Mucosa of descending colon (tissue), 3 donors: ENCODE data around the gene C2orf81. TPM values are rescaled to one million over a fixed set of nuclear protein-coding genes. Genes with fewer than 3 reads are reported as not detected.
A peak's percentile ranks its signal among the peaks of the same experiment; 100 is the strongest.

ENCODE experiments used
- ATAC-seq: fragments of 200-7000 bp; cut with Tn5 transposase; one replicate; pipeline ENCODE4 v1.9.1; 2020; ENCODE audit warnings: mild to moderate bottlenecking, moderate library complexity
- DNase-seq, 3 donors: peaks; one replicate each; pipeline ENCODE4 v3.0.0-alpha.2; 2020
- H3K36me3 ChIP-seq: fragments of 200-600 bp; one replicate; pipeline ENCODE4 v1.8.0; 2021; ENCODE audit warnings: low read depth, mild to moderate bottlenecking
- H3K4me1 ChIP-seq: fragments of 200-600 bp; one replicate; pipeline ENCODE4 v1.8.0; 2021; ENCODE audit warnings: low read depth, mild to moderate bottlenecking
- H3K4me3 ChIP-seq: fragments of 200-600 bp; one replicate; pipeline ENCODE4 v1.8.0; 2021; ENCODE audit warnings: mild to moderate bottlenecking
- H3K9me3 ChIP-seq: fragments of 200-600 bp; one replicate; pipeline ENCODE4 v1.8.0; 2021; ENCODE audit warnings: mild to moderate bottlenecking
- intact Hi-C, 2 donors: fragments of 100-400 bp; cut with DNase I in 1 of 2; cut with micrococcal nuclease in 1 of 2; formaldehyde crosslinking; loops; one replicate each; pipeline versions ENCODE4 v1.11.0 to v1.11.1; 2022; cut with DNase I, micrococcal nuclease
- total RNA-seq, 3 donors: library from RNA; stranded (reverse); fragmentation: NEBNext Ultra II Directional in 2 of 3; extraction: Animal tissue kit (Norgen Biotek cat#: 25700) in 2 of 3; gene quantifications; one replicate each; pipeline versions ENCODE4 v1.2.1 to v1.2.4, GENCODE V29; 2021 to 2023
- TF ChIP-seq, protein P1 (sequence below): fragments of 200-600 bp; IDR thresholded peaks from one replicate; pipeline ENCODE4 v1.8.0; 2022; ENCODE audit warnings: antibody characterized with exemption, mild to moderate bottlenecking
- donor health status: DM: no; HTN: no; CAD: no; lungs with moderate emphysema.
- donor health status: DM: no; HTN: no; CAD: no.
- donor health status: DM: no; HTN: yes; CAD: no.

Gene C2orf81
- total RNA-seq, 3 donors from 2014 or later: 0.53 to 2.3 (median 1.9) TPM

DNA sequence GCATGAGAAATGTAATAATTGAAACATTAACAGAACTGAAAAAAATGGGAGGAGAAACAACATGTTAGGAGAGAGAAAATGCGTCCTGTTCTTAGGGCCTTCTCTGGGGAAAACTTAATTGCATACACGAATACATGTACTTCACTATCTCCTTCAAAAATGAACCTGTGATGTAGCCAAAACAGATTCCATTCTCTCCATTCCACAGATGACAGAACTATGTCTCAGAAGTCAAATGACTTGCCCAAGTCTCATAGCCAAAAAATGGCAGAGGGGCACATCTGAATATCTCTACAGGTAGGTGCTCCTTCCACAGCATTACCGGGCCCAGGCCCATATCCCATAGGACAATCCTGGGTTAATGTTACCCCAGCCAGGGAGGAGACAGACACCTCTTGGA lies 37.4 kb downstream of the C2orf81 start:
- no peak overlapping the region for H3K4me3 ChIP-seq
- DNase-seq (no peak), ATAC-seq (no peak)
- intact Hi-C loops: no loop called here
- no peaks in the 10 kb centered on the region for H3K36me3 ChIP-seq
- TF ChIP-seq, protein P1, sequence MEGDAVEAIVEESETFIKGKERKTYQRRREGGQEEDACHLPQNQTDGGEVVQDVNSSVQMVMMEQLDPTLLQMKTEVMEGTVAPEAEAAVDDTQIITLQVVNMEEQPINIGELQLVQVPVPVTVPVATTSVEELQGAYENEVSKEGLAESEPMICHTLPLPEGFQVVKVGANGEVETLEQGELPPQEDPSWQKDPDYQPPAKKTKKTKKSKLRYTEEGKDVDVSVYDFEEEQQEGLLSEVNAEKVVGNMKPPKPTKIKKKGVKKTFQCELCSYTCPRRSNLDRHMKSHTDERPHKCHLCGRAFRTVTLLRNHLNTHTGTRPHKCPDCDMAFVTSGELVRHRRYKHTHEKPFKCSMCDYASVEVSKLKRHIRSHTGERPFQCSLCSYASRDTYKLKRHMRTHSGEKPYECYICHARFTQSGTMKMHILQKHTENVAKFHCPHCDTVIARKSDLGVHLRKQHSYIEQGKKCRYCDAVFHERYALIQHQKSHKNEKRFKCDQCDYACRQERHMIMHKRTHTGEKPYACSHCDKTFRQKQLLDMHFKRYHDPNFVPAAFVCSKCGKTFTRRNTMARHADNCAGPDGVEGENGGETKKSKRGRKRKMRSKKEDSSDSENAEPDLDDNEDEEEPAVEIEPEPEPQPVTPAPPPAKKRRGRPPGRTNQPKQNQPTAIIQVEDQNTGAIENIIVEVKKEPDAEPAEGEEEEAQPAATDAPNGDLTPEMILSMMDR: no peak
- H3K9me3 ChIP-seq: no peaks in the 10 kb centered on the region
- peaks cover 14% of the 10 kb centered on the region for H3K4me1 ChIP-seq

DNA sequence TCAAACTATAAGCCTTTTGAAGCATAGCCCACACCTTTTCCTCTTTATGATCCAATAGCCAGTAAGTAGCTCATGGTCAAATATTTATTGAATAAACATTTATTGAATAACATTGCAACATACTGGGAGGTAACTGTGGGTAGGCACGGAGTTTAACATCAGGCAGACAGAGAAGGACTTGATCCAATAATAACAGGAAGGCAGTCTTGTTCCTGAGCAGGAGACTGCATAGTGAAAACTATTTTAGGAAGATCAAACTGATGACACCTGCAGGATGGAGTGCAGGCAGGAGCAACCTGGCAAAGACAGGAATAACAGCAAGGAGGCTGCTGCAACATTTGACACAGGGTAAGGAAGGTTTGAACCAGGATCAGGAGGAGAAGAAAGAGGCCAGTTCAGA lies 38.2 kb downstream of the C2orf81 start:
- Histone ChIP-seq H3K4me1 (peaks cover 14% of the 10 kb centered on the region), H3K4me3 (no peak overlapping the region), H3K9me3 (no peaks in the 10 kb centered on the region), H3K36me3 (no peaks in the 10 kb centered on the region)
- intact Hi-C loops: no loop called here
- no peak for DNase-seq
- TF ChIP-seq, protein P1: no peak
- ATAC-seq: peak; percentile 76

DNA sequence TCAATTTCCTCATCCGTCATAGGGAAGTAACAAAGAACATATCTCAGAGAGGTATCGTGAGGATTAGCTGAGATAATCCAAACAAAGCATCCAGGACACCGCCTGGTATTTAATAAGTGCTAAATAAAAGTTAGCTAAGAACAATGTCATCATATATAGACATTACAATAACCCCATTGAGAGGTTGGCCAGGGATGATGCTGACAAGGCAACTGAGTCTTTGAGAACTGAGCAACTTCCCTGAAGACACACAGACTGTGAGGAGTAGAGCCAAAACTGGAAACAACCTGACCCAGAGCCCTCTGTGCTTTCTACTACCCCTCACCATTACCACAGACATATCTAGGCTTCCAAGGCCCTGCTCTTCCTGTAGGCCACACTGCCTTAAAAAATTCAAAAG lies 39.7 kb downstream of the C2orf81 start:
- TF ChIP-seq, protein P1: no peak
- no peaks in the 10 kb centered on the region for H3K9me3 ChIP-seq
- ATAC-seq (no peak), DNase-seq (no peak)
- H3K4me1 ChIP-seq: peaks cover 14% of the 10 kb centered on the region
- no peaks in the 10 kb centered on the region for H3K36me3 ChIP-seq
- no peak overlapping the region for H3K4me3 ChIP-seq
- intact Hi-C loops: no loop called here

DNA sequence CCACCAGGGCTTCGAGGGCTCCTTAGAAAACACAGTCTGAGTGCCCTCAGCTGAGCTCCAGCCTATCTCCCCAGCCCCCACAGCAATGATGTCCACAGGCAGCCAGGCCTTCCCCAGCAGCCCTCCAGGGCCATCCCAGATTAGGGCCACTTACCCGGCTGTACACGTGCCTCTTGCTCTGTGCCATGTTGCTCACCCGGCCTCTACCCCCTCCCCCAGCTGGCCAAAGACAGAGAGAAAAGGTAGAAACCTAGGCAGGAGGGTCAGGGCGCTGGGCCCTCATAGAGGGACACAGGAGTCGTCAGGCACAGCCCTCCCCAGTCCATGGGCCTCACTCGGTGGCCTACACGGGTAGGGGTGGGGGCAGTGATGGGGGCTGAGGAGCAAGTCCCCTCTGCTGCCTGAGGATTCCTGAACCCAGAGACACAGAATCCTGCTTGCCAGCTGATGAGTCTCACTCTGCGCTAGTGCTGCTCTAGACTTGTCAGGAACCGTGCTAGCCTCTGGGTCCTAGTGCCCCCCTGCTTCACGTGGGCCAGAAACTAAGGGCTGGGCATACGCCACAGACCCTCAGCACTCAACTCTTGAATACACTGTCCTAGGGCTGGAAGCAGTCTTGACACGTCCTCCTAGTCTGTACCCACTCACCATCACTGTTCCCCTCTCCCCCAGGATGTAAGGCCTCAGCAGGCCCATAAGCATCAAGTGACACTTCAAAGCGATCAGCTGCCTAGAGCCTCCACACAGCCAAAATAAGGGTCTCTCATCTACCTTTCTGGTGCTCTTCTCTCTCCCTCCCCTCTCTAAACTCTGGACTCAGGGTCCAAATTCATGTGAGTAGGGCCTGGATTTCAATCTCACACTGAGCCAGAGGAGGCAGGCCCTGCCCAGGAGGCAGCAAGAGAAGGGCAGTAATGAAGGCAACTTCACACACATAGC lies 41.3 kb downstream of the C2orf81 start, which contains the start of gene DCTN1:
Gene DCTN1 (minus strand): TSS at position 461 of the 939 bp plus-strand sequence. CDS start 274 bp downstream, at position 187.
- TF ChIP-seq, protein P1: no peak
- H3K4me3 ChIP-seq: no peak within 1 kb of the TSS
- no peaks in the 10 kb centered on the region for H3K9me3 ChIP-seq
- intact Hi-C loops: no loop called here
- no peaks in the 10 kb centered on the region for H3K36me3 ChIP-seq
- DNase-seq: peak in 1 of 3 donors; percentile 71
- ATAC-seq: peak; percentile 77
- H3K4me1 ChIP-seq: peaks cover 14% of the 10 kb centered on the region

DNA sequence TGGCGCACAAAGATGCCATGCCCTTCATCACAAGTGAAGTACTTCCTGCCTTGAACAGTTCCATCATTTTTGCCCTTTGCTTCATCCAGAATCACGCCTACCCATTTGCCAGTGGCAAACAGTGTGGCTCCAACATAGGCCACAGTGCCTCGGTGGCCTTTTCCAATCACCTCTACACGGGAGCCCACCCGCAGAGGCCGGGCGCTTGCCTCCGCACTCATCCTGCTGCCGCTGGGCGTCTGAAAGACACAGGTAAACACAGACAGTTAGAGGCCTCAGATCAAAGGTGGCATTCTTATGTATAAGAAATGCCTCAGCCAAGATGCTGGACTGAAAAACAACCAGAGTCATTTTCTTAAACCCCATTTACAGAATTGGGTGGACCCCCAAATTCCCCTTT lies 43.4 kb downstream of the C2orf81 start:
- TF ChIP-seq, protein P1: no peak
- Histone ChIP-seq H3K9me3 (no peaks in the 10 kb centered on the region), H3K4me3 (no peak overlapping the region), H3K4me1 (peaks cover 19% of the 10 kb centered on the region), H3K36me3 (no peaks in the 10 kb centered on the region)
- DNase-seq (no peak), ATAC-seq (no peak)
- intact Hi-C loops: no loop called here
